DND-41 (cell line): ENCODE data around the gene PDE6G.

Experiments used
- ATAC-seq: fragments of 200-7000 bp; cut with Tn5 transposase; 3 replicates; pipeline ENCODE4 v1.9.1; 2021; ENCODE audit warnings: low read depth; ENCODE audit not compliant: insufficient read depth
- DNase-seq: peaks from one replicate; pipeline ENCODE4 v3.0.0-alpha.2; 2020
- H2AFZ ChIP-seq: 2 replicates; pipeline ENCODE4 v1.6.0; 2012; ENCODE audit warnings: low read depth, low read length
- H3K27ac ChIP-seq: 2 replicates; pipeline ENCODE4 v1.5.1; 2012; ENCODE audit warnings: low read length, inconsistent platforms
- H3K27me3 ChIP-seq: fragments of 200-600 bp; sonication (generic); 2 replicates; pipeline ENCODE4 v1.6.0; 2012; ENCODE audit warnings: low read length, mild to moderate bottlenecking, inconsistent platforms; ENCODE audit not compliant: insufficient read depth, poor library complexity
- H3K36me3 ChIP-seq: 2 replicates; pipeline ENCODE4 v1.5.1; 2012; ENCODE audit warnings: low read length, inconsistent platforms; ENCODE audit not compliant: insufficient read depth
- H3K4me1 ChIP-seq: 2 replicates; pipeline ENCODE4 v1.5.1; 2012; ENCODE audit warnings: mild to moderate bottlenecking, low read length; ENCODE audit not compliant: insufficient read depth
- H3K4me2 ChIP-seq: 2 replicates; pipeline ENCODE4 v1.6.0; 2012; ENCODE audit warnings: mild to moderate bottlenecking, moderate library complexity, low read length, inconsistent platforms; ENCODE audit not compliant: insufficient read depth
- H3K4me3 ChIP-seq, 2 experiments: fragments of 200-600 bp in 1 of 2; shearing (Covaris generic) in 1 of 2; 2 replicates each; pipeline ENCODE4 v1.5.1; 2012 to 2016; ENCODE audit warnings: inconsistent platforms in 2 of 2, low read length in 2 of 2, mild to moderate bottlenecking in 2 of 2, low read depth in 1 of 2, moderate library complexity in 1 of 2
- H3K79me2 ChIP-seq: 2 replicates; pipeline ENCODE4 v1.6.0; 2012; ENCODE audit warnings: low read length, inconsistent platforms; ENCODE audit not compliant: insufficient read depth
- H3K9ac ChIP-seq: 2 replicates; pipeline ENCODE4 v1.6.0; 2012; ENCODE audit warnings: low read depth, mild to moderate bottlenecking, inconsistent platforms, low read length, moderate library complexity
- H3K9me3 ChIP-seq: 2 replicates; pipeline ENCODE4 v1.5.1; 2012; ENCODE audit warnings: low read length, moderate library complexity, mild to moderate bottlenecking, inconsistent platforms; ENCODE audit not compliant: insufficient read depth, severe bottlenecking
- H4K20me1 ChIP-seq: 2 replicates; pipeline ENCODE4 v1.6.0; 2012; ENCODE audit warnings: low read length; ENCODE audit not compliant: insufficient read depth
- CTCF ChIP-seq: IDR thresholded peaks from 2 replicates; pipeline ENCODE4 v1.5.1; 2012; ENCODE audit warnings: borderline replicate concordance, low read length, moderate library complexity, mild to moderate bottlenecking; ENCODE audit not compliant: poor library complexity, severe bottlenecking; ENCODE audit errors: extremely low read depth
- EZH2 ChIP-seq: IDR thresholded peaks from 3 replicates; pipeline ENCODE4 v1.6.1; 2012; ENCODE audit warnings: borderline replicate concordance, low read depth, mild to moderate bottlenecking, moderate library complexity, low read length, inconsistent platforms; ENCODE audit not compliant: severe bottlenecking

PDE6G gene

GRCh38 chr17:81702934-81703746, 46.8 kb upstream of the PDE6G start, which contains the start of gene MRPL12:
TSS of gene MRPL12 (plus strand) at chr17:81703367. CDS start at chr17:81703502, 135 bp downstream.
- H3K27me3 ChIP-seq, result no peaks in the 10 kb centered on the region
- ATAC-seq (peak; percentile 87), DNase-seq (peak; percentile 91)
- peaks cover 56% of the 10 kb centered on the region for H4K20me1 ChIP-seq
- TF ChIP-seq EZH2, result no peak
- TF ChIP-seq CTCF, result no peak
- H3K27ac ChIP-seq, result peak within 1 kb of the TSS; percentile 86
- peaks cover 72% of the 10 kb centered on the region for H3K79me2 ChIP-seq
- H3K4me3 ChIP-seq, result peak within 1 kb of the TSS; percentile 71 to 98
- peaks cover 38% of the 10 kb centered on the region for H3K4me1 ChIP-seq
- H3K36me3 ChIP-seq, result peaks cover 70% of the 10 kb centered on the region
- peak within 1 kb of the TSS; percentile 95 for H3K9ac ChIP-seq
- H3K9me3 ChIP-seq, result no peaks in the 10 kb centered on the region
- H3K4me2 ChIP-seq, result peak within 1 kb of the TSS; percentile 95
- H2AFZ ChIP-seq, result peak within 1 kb of the TSS; percentile 77

GRCh38 chr17:81701288-81702071, 45.1 kb upstream of the PDE6G start:
- 0 out of 3 replicates have a peak, but pooled peaks have one; percentile 13 for ATAC-seq
- H3K4me1 ChIP-seq, result peaks cover 38% of the 10 kb centered on the region

More at GRCh38 chr17:81701288-81702071, 45.1 kb upstream of the PDE6G start:
- H3K9ac ChIP-seq, result peak overlapping the region; percentile 95
- peak overlapping the region; percentile 71 to 98; a peak in 3 of 4 replicates for H3K4me3 ChIP-seq
- H3K27ac ChIP-seq, result peak overlapping the region; percentile 86
- H3K27me3 ChIP-seq, result no peaks in the 10 kb centered on the region
- TF ChIP-seq CTCF (peak; percentile 7), EZH2 (no peak)
- no peaks in the 10 kb centered on the region for H3K9me3 ChIP-seq
- H3K79me2 ChIP-seq, result peaks cover 73% of the 10 kb centered on the region
- H3K36me3 ChIP-seq, result peaks cover 70% of the 10 kb centered on the region
- H3K4me2 ChIP-seq, result peak overlapping the region; percentile 95
- peaks cover 55% of the 10 kb centered on the region for H4K20me1 ChIP-seq
- no peak for DNase-seq
- H2AFZ ChIP-seq, result no peak overlapping the region
